NCI-H1092 treated with DMSO at 0.1 percent for 48 hours (cell line): ENCODE data around the gene EPB41L4A.
A peak's percentile ranks its signal among the peaks of the same experiment; 100 is the strongest.

Experiments
- DNase-seq: peaks from one replicate; lab custom pipeline; 2025; lab: John Stamatoyannopoulos, UW

The EPB41L4A gene

DNA sequence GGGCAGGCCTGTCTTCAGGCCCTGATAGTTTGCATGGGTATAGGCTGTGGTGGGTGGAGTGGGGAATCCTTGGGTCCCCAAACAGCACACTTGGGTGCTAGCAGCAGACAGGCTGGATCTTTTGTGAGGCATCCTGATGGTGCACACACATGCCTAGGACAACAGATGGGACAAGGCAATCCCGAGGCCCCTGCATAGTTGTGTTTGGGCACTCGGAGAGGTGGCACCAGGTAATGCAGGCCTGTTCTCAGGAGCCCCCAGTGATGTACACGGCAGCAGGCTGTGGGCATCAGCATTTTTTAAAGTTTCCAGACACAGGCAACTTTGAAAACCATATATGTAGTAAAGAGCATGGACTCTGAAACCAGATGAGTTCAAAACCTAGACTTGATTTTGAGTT is 65.4 kb downstream of the EPB41L4A start:
- no peak for DNase-seq

GRCh38 chr5:112351225-112351624 is 67.9 kb downstream of the EPB41L4A start:
- DNase-seq, result no peak

- DNase-seq, result no peak
Observed at GRCh38 chr5:112350626-112351025, 68.5 kb downstream of the EPB41L4A start.

GRCh38 chr5:112349371-112349770 is 69.7 kb downstream of the EPB41L4A start:
- no peak for DNase-seq

- DNase-seq, result no peak
Observed at GRCh38 chr5:112348915-112349314, 70.2 kb downstream of the EPB41L4A start.

- DNase-seq, result no peak
Observed at GRCh38 chr5:112348387-112348786, 70.7 kb downstream of the EPB41L4A start.

- no peak for DNase-seq
Observed at GRCh38 chr5:112346411-112347044, 72.5 kb downstream of the EPB41L4A start.

DNA sequence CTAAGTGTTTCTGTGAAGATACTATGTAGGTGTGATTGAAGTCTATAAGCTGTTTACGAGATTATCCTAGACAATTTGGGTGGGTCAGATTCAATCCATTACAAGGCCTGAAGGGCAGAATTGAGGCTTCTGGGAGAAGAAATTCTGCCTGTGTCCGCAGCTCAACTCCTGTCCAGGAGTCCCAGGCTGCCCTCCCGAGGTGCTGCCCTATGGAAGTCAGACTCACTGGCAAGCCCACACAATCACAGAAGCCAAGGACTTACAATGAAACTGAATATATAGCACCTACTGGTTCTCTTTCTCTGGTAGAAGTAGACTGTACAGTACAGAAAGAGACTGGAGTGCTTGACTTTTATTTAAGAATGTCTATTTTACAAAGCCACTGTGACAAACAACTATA is 74.5 kb downstream of the EPB41L4A start:
- DNase-seq, result no peak

- DNase-seq, result peak; percentile 14
Observed at GRCh38 chr5:112342389-112342788, 76.7 kb downstream of the EPB41L4A start.

DNA sequence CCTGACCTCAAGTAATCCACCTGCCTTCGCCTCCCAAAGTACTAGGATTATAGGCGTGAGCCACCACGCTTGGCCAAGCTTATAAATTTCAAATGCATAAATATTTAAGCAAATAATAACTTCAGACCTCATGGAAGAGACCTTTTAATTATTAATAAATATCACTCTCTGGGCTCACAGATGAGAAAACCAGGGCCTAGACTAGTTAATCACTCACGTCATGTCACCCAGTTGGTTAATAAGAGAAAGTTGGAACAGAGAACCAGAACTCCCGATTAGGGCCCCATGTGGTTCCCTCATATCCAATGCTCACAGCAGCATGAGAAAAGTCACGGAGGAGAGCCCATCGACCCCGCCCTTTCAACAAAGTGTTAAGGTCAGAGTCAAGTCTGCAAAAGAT is 79.3 kb downstream of the EPB41L4A start:
- DNase-seq, result no peak

GRCh38 chr5:112338681-112339337 is 80.3 kb downstream of the EPB41L4A start:
- peak; percentile 80 for DNase-seq

DNA sequence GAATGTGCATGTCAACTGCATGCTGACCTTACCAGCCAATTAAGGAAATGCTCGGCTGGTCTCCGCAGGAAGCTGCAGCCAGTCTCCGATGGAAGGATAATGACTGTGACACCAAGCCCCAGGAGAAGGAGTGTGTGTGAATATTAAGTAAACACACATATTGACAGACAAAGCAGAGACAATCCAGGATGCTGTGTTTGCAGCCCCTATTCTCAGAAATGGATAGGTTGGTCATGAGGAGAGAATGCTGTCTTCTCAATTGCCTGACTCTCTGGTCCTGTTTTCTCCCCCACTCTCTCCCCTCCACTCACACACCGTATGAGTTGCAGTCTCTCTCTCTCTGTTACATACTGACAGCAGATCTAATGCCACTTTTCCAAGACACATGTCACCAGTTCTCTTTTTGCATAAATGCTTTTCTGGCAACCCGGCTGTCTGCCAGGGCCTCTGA is 85.7 kb downstream of the EPB41L4A start:
- DNase-seq, result peak; percentile 5

DNA sequence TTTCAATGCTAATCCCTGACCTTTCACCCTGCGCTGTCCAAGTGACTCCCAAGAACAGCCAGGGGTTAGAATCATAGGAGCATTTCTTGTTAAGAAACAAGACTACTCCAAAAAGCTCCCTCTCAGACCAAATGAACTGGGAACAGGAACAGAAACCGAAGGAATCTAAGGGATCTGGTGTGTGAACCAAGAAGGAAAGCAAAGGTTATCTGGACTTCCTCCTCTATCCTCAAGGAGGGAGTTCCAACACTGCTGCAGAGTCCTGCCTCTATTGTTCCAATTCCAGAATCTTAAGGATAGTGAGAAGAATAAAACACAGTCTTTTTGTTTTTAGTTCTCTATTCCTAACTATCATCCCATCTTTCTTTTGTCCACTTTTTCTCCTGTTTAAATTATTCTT is 87.2 kb downstream of the EPB41L4A start:
- DNase-seq, result no peak

DNA sequence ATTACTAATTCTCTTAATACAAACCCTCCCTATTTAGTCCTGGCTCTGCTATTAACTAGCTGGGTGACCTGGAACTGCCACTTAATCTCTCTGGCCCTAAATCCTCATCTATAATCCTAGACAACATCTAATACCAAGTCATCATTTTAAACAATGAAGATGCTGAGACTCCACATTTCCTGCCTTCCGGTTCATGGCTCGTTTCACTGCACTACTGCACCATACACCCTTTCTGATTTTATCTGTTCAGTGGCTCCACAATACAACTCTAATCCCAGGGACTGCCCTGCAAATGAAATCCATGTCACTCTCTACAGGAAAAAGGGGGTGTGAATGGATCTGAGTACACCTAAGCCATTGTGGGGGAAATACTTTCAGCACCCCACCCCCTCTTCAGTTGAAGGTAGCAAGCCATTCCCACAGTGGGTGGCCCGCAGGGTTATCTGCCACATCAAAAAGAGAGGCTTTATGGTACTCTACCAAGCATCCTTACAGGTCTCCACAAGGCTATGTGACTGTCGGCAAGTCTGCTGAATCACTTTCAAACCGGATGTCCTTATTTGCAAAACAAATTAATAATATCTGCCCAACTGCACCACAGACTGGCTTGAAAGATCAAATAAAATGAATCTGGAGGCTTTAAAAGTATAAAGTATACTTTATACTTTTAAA is 89.5 kb downstream of the EPB41L4A start:
- DNase-seq, result no peak

DNA sequence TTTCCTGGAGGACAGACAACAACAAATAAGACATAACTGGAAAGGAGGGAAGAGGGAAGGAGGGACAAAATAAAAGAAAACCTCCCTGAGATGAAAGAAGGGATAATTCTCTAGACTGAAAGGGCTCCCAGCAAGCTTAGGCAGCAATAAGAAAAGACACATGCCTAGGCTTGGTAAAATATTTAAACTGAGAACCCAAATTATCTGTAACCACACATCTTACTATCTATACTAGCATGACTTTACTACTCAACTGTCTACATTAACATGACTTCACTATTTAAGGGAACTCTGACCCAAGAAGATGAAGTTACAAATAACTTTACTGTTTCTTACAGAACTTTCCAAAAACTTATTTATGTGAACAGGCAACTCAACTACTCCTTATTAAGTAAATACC is 95.9 kb downstream of the EPB41L4A start:
- no peak for DNase-seq

GRCh38 chr5:112320408-112320807 is 98.7 kb downstream of the EPB41L4A start:
- DNase-seq, result no peak

DNA sequence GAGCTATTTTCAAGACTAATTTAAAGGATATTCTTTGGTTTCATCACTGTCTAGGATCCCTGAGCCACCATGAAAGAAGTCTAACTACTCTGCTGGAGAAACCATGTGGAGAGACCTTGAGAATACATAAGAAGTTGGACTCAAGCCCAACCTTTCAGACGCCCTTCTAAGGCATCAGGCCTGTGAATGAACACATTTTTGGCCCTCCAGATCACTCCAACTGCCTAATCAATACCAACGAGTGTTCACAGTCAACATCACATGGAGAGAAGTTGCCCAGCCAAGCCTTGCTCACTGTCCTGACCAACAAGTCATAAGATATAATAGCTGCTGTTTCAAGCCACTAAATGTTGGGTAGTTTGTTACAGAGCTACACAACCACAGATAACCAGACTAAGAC is 100.7 kb downstream of the EPB41L4A start:
- DNase-seq, result no peak

DNA sequence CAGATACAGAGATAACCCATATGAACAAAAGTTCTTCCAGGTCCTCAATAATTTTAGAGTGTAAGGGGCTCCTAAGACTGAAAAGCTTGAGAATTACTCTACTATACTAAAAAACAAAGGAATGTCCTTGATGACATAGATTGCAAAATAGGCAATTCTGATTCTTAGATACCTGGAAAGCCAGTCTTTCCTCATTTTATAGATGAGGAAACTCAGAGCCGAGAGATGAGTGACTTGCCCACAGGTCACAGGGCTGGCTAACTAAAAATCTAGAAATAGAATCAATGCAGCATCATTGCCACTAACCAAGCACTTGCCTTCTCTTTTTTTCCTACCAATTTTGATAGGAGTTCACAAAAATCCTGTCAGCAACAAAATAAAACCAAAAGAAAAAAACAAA is 101.2 kb downstream of the EPB41L4A start:
- no peak for DNase-seq

- no peak for DNase-seq
Observed at GRCh38 chr5:112316731-112317130, 102.3 kb downstream of the EPB41L4A start.

- no peak for DNase-seq
Observed at GRCh38 chr5:112316006-112316405, 103.1 kb downstream of the EPB41L4A start.

GRCh38 chr5:112312295-112313275 is 106.5 kb downstream of the EPB41L4A start:
- peak; percentile 12 for DNase-seq

- DNase-seq, result no peak
Observed at GRCh38 chr5:112310746-112311145, 108.3 kb downstream of the EPB41L4A start.
